PFSK-1 (cell line): ENCODE data around the gene GARS1.

Source experiments
- FOXP2 ChIP-seq: optimal IDR thresholded peaks from 2 replicates; pipeline ENCODE3; 2011; ENCODE audit warnings: borderline replicate concordance, control low read depth, inconsistent platforms; ENCODE audit not compliant: insufficient read depth; ENCODE audit errors: extremely low read length, extremely low read depth
- POLR2AphosphoS5 ChIP-seq: IDR thresholded peaks from 2 replicates; pipeline ENCODE4 v1.6.1; 2012; ENCODE audit warnings: low read depth, mild to moderate bottlenecking, control low read depth, low read length, moderate library complexity
- REST ChIP-seq, 2 experiments: IDR thresholded peaks; 2 replicates each; pipeline versions ENCODE4 v1.6.1 to v1.8.0; 2011 to 2012; ENCODE audit warnings: low read depth in 2 of 2, low read length in 2 of 2, control low read depth in 1 of 2, inconsistent platforms in 1 of 2, mild to moderate bottlenecking in 1 of 2, moderate library complexity in 1 of 2; ENCODE audit not compliant: insufficient read depth in 1 of 2
- SIN3A ChIP-seq: IDR thresholded peaks from 2 replicates; pipeline ENCODE4 v1.6.1; 2012; ENCODE audit warnings: mild to moderate bottlenecking, low read length, moderate library complexity, borderline replicate concordance; ENCODE audit not compliant: insufficient read depth
- TAF1 ChIP-seq: IDR thresholded peaks from 2 replicates; pipeline ENCODE4 v1.6.1; 2012; ENCODE audit warnings: low read length, control low read depth, borderline replicate concordance; ENCODE audit not compliant: insufficient read depth

GRCh38 chr7:30627026-30627425 is 32.3 kb downstream of the GARS1 start:
- TF ChIP-seq POLR2AphosphoS5 (no peak), TAF1 (no peak), REST (IDR thresholded peaks at IDR 0.05; ENCODE audit: insufficient read depth in 1 of 2, low read depth in 2 of 2, low read length in 2 of 2) (no peak), SIN3A (no peak), FOXP2 (no peak)
